ENCODE data around the gene PCYOX1L. TPM values are rescaled to one million over a fixed set of nuclear protein-coding genes. Genes with fewer than 3 reads are reported as not detected.

PCYOX1L gene
- total and polyA plus RNA-seq, 2 of the 8 experiments (the other 6 are each of a cell fraction or from before 2014, with no cell fraction given): 6.8 to 17.2 TPM

- TF ChIP-seq, protein P1, sequence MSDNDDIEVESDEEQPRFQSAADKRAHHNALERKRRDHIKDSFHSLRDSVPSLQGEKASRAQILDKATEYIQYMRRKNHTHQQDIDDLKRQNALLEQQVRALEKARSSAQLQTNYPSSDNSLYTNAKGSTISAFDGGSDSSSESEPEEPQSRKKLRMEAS (IDR thresholded peaks at IDR 0.05): no peak
- no peak for TF ChIP-seq SRF (IDR thresholded peaks at IDR 0.05; ENCODE audit: low read depth, low read length)
Observed at GRCh38 chr5:149324641-149325040, 33.2 kb upstream of the PCYOX1L start (continued).
